Stimulated activated CD4-positive, alpha-beta T cell treated with anti-CD3 and anti-CD28 coated beads, Interleukin-1b, Interleukin-23, amount 100 ng/mL, for 1 hour (primary cell): ENCODE measurements around the gene GSC.
"Not testable (repeated sequence)": the region's sequence is repeated elsewhere in the genome, so short reads cannot be mapped to it uniquely, and the experiment has no call there.

ENCODE experiments used
- DNase-seq, 2 donors: peaks; one replicate each; pipeline ENCODE4 v3.0.0-alpha.2; 2020; ENCODE audit warnings: low read depth in 2 of 2

The GSC gene

DNA sequence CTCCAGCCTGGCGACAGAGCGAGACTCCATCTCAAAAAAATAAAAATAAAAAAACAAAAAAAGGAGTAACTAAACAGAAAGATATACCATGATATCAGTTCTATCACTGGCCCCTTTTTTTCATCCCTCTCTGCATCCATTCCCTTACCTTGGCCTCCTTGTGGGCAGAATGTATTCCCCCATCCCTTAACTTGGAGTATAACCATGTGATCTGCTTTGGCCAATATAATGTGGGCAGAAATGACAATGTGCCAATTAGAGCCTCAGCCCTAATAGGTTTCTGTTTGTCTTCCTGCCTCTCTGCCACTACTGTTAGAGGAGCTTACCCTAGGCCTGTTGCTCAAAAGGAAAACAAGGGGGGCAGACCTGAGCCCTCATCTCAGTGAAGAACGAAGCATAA lies 23.8 kb downstream of the GSC start:
- no peak for DNase-seq

DNA sequence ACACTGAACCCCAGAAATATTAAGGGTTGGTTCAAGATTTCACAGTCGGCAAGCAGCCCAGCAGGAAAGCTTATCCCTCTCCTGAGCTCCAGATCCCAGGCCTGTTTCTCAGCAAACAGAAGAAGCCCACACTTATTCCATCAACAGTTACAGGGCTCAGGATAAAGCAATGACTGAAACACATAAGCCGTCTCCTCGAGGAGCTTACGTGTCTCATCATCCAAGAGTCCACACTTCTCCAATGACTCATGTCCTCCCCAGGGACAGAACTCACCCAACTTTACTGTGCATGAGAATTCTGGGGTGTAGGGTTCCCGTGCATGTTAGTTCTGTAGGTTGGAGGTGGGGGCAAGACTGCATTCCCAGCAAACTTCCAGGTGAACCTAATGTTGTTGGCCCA lies 31.2 kb downstream of the GSC start:
- DNase-seq, result no peak

DNA sequence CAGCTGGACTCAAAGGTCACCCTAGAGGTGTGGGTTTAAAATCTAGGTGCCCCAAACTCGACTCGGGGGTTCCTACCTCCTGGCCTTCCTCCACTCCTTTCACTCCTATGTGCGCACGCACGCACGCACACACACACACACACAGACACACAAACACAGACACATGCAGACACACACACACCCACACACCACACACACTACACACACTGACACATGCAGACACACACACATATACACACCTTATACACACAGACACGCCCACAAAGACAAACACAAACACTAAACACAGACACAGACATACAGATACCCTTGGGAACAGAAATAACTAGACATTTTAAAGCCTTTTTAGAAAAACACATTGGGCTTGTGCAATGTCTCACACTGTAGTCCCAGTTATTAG lies 31.8 kb downstream of the GSC start:
- DNase-seq, result no peak

DNA sequence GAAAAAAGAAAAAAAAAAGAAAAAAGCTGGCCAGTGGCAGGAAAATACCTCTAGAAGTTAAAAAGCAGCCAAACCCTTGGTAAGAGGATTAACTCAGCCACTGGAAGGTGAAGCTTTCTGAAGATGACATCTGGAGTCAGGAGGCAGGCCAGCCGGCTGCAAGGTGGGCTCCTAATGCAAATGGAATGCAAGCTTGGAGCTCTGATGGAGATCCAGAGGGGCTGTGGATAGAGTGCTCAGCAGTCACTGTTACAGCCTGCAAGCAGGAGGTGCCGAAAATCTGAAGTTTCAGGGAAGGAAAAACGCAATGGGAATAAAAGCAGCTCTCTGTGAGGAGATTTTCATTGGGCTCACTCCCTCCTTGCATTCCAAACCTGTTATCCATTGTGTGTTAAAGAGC lies 41.0 kb downstream of the GSC start:
- DNase-seq, result no peak

DNA sequence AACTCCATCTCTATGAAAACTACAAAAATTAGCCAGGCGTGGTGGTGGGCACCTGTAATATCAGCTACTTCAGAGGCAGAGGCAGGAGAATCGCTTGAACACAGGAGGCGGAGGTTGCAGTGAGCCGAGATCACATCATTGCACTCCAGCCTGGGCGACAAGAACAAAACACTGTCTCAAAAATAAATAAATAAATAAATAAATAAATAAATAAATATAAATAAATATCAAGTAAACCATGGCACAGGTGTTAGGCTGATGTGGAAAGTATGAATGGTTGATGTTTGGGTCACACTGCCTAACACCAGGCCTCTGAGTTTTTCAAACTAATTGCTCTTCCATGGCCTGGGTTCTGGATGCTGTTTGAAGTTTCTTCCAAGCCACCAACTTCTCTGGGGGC lies 41.5 kb downstream of the GSC start:
- DNase-seq, result not testable (repeated sequence)

DNA sequence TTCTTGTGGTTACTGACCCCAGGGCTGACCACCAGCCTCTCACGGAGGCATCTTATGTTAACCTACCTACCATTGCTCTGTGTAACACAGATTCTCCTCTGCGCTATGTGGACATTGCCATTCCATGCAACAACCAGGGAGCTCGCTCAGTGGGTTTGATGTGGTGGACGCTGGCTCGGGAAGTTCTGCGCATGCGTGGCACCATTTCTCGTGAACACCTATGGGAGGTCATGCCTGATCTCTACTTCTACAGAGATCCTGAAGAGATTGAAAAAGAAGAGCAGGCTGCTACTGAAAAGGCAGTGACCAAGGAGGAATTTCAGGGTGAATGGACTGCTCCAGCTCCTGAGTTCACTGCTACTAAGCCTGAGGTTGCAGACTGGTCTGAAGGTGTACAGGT lies 43.3 kb downstream of the GSC start:
- not testable (repeated sequence) for DNase-seq

DNA sequence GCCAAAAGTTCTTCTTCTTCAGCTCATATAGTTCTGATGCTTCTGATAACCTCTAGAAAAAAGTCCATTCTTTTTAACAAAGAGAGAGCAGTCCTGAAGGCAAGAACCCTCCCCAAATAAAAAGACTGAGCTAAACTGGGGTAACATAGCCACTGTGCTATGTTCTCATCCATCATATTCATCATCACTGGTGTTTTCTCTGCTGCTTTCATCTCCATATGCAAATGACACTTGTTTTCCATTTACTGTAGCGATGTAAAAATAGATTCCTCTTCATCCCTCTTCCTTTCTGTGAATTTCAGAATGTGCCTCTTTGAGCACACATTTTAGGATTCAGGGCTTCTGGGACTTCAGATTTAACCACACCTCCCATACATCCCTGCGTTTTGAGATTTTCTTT lies 44.9 kb downstream of the GSC start:
- DNase-seq, result no peak

DNA sequence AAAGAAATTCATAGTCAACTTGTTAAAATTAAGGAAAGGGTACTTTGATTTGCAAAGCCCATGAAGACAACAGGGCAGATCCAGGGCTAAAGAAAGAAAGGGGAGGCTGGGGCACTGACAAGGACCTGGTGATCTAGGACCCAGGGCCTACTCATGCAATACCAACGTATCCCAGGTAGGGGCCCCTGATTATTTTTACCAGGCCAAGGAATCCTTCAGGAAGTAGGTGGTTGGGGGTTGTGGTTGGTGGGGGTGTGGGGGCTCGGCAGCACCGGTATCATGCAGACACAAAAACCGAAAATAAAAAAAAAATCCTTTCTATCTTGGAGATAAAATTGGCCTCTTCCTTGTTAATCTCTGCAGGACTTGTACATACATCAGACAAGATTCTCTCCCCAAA lies 47.5 kb downstream of the GSC start:
- no peak for DNase-seq
